ENCODE results near the gene MARCKSL1.
"Not testable (repeated sequence)": the region's sequence is repeated elsewhere in the genome, so short reads cannot be mapped to it uniquely, and the experiment has no call there.

Gene MARCKSL1, protein sequence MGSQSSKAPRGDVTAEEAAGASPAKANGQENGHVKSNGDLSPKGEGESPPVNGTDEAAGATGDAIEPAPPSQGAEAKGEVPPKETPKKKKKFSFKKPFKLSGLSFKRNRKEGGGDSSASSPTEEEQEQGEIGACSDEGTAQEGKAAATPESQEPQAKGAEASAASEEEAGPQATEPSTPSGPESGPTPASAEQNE

DNA sequence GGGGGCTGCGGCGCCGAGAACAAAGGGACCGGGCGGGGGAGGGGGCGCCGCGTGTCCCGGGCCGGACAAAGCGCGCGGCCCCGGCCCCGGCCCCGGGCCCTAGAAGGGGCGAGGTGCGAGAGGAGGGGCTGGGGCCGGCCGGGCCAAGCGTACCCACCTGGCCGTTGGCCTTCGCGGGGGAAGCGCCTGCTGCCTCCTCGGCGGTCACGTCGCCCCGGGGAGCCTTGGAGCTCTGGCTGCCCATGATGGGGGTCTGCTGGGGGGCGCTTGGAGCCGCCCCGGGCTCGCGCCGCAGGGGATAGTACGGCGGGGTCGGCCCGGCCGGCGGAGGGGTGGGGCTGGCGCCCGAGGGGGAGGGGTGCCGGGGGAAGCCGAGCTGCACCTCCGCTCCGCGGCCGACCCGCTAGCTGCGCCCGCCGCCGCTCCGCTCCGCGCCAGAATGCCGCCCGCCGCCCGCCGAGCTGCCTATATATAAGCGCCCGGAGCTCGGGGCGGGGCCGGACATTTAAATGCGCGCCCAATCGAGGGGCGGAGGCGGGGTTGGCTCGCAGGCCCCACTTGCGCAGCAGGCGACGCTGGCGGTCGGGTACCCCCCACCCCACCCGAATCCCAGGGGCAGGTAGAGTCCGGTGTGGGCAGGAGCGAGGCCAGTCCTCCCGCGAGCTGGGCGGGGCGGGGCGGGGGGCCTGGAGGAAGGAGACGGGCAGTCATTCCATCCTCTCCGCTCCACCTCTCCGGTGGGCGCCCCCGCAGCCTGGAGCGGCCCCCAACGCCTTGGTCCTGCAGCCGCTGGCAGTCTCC, at the start of gene MARCKSL1:
TSS of gene MARCKSL1 (minus strand) at position 444 of the 801 bp plus-strand sequence. CDS start at position 244, 200 bp downstream.
- peak; percentile 65 to 76 (median 73) for DNase-seq (ENCODE audit: low read depth in 2 of 3, low spot score in 1 of 3)

DNA sequence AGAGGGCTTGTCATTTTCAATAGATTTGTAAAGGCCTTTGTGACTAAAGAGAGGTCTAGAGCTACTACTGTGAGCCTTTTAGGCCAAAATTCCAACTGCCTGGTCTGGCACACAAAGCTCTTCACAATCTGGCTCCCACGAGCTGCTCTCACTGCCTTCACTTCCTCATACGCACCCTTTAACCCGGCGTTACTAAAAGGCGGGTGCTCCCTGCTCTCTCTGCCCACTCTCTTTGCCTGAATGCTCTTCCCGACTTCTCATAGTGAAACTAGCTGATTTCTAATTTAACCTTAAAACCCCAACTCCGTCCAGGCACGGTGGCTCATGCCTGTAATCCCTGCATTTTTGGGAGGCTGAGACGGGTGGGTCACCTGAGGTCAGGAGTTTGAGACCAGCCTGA, 44.0 kb upstream of the MARCKSL1 start:
- no peak for DNase-seq (ENCODE audit: low read depth in 2 of 3, low spot score in 1 of 3)

DNA sequence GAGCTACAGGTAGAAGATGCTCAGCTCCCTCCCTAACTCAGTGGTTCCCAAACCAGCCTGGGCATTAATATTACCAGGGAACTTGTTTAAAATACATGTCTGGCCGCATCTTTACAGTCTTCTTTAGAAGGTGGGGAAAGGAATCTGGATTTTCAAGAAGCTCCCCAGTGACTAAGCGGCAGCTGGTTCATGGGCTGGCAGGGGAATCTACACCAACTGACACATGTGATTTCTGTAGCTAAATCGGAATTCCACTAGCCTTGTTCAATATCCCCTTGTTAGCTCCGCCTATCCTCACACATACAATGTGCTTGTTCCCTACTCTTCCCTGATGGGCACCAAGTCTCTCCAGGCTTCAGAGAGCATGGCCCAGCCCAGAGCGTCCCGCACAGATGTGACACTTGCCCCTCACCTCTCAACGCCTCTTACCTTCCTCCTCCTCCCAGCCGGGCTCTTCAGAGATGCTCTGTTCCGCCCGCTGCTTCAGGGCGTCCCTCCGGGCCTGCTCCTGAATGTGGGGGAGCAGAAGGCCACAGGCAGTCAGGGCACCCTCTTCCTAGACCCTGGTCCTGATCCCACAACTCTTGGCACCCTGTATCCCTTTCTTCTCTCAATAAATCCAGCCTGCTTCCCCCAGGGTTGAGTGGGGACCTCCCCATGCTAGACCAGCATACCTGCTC, 41.6 kb upstream of the MARCKSL1 start:
- DNase-seq (ENCODE audit: low read depth in 2 of 3, low spot score in 1 of 3) = no peak

DNA sequence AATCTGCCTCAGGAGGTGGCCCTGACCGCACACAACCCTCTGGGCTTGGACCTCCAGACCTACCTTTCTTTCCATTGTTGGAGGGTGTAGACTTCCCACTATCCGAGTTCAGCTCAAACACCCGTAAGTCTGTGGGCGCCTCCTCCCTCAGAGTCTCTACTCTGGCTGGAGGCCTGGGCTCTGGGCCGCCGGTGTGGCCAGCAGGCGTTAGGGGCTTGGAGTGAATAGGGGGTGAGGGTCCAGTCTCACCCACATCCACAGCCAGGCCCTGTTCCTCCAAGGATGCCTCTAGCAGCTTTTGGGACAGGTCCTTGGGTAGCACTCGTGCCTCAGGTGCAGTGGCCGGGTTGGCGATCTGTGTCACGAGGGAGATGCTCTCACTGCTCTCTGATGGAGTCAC, 40.2 kb upstream of the MARCKSL1 start:
- DNase-seq (ENCODE audit: low read depth in 2 of 3, low spot score in 1 of 3) = no peak

DNA sequence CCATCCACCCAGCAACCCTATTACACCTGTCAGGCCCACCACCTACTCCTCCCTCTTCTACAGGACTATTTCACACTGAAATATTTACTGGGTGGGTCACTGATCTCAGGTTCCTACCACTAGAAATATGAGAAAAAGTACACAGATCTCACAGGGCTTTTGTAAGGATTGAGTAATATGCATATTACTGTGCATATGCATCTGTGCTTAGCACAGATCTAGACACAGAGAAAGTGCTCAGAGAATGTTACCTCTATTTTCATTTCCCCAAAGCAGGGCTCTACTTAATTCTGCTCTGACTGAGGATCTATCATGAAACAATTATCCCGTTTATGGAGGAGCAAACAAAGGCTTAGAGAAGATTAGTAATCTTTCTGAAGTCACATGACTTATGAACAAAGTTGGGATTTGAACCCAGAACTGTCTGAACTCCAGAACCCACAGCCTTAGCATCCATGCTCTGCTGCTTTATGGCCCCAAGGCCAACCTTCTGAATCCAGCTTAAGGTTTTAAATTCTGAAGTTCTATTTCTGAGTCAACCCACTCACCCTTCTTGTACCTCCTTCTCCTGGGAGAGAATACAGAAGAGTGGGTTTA, 38.1 kb upstream of the MARCKSL1 start:
- no peak for DNase-seq (ENCODE audit: low read depth in 2 of 3, low spot score in 1 of 3)

DNA sequence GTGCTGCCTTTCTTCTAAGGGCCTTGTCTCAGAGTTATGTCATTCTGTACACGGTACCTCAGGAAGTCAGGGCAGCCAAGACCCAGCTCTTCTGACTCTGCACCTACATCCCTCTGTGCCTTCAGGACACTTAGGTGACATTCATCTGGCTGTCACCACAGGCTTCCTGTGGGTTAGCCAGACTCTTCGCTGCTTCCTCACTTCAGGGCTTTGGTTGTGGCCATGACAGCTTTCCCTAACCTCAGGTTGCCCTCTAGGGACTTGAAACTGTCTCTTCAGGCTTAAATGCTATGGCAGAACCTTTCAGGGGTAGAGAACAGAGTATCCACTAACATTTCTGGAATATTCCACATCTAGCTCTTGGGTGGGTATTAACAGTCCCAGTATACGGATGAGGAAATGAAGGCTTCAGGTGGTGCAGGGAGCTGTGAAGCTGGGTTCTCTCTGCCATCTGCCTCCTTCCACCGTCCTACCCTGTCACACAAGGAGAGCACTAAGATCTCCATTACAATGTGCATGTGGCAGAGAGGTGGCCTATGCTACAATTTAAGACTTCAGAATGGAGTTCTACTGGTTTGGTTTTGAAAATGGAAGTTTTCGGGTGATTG, 36.2 kb upstream of the MARCKSL1 start:
- DNase-seq (ENCODE audit: low read depth in 2 of 3, low spot score in 1 of 3) = no peak

DNA sequence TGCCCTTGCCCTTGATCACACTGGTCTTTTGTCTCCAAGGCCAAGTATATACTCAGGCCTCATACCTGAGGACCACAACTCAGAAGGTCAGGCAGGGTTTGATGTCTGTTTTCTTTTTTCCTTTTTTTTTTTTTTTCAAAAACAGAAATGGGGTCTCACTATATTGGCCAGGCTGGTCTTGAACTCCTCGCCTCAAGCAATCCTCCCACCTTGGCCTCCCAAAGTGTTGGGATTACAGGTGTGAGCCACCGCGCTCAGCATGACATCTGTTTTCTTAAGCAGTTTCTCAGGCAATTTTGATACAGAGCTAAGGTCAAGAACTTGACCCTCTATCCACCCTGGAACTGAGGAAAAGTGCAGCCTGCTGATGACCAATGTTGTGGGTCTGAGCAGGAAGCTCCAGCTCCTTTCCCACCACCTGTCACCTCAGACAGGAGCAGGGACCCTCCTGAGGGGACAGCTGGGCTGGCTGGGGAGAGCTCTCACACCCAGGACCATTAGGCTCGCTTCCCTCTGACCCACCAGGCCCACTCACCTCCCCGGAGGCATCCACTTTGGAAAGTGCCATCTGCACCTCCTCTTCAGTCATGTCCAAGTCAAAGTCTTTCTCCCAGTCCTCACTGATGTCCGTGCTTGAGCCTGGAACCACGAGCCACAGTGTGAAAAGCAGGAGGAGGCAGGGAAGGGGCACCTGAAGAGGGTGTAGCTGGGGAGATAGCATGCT, 32.0 kb upstream of the MARCKSL1 start:
- no peak for DNase-seq (ENCODE audit: low read depth in 2 of 3, low spot score in 1 of 3)

DNA sequence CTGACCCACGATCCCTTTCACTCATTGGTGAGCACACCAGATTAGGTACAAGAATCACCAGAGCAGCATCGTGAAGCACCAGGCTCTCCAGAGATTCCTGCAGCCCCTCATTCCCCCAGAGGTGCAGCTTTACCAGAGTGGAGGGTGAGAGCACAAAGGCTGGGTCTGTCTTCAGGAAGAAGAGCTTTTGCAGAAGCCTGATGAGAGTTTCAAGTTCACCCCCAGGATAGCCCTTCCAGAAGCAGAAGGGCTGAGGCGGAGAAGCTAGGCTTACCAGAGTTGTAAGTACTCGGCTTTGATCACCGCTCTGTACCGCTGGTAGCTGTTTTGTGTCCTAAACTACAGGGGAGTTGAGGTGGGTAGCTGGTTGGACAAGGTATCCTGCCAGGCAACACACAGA, 29.4 kb upstream of the MARCKSL1 start:
- DNase-seq (ENCODE audit: low read depth in 2 of 3, low spot score in 1 of 3) = no peak

DNA sequence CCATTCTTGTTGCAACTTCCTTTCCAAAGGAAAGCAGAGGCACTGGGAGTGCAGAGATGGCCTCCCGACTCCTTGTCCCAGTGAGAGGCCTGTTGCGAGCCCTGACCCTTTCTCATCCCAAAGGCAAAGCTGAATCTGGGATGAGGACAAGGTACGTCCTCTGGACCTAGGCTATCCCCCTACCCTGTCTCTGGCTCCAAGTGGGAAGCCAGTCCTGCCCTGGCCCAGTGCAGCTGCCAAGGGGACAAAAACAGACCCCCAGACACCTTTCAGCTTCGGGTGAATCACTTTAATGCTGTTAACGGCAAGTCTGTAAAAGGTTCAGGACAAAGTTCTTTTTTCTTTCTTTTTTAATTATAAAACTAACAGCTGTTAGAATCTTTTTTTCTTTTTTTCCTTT, 28.8 kb upstream of the MARCKSL1 start:
- no peak for DNase-seq (ENCODE audit: low read depth in 2 of 3, low spot score in 1 of 3)

DNA sequence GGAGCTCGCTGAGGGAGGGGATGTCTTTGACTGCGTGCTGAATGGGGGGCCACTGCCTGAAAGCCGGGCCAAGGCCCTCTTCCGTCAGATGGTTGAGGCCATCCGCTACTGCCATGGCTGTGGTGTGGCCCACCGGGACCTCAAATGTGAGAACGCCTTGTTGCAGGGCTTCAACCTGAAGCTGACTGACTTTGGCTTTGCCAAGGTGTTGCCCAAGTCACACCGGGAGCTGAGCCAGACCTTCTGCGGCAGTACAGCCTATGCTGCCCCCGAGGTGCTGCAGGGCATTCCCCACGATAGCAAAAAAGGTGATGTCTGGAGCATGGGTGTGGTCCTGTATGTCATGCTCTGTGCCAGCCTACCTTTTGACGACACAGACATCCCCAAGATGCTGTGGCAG, 27.7 kb upstream of the MARCKSL1 start:
- DNase-seq (ENCODE audit: low read depth in 2 of 3, low spot score in 1 of 3) = no peak

DNA sequence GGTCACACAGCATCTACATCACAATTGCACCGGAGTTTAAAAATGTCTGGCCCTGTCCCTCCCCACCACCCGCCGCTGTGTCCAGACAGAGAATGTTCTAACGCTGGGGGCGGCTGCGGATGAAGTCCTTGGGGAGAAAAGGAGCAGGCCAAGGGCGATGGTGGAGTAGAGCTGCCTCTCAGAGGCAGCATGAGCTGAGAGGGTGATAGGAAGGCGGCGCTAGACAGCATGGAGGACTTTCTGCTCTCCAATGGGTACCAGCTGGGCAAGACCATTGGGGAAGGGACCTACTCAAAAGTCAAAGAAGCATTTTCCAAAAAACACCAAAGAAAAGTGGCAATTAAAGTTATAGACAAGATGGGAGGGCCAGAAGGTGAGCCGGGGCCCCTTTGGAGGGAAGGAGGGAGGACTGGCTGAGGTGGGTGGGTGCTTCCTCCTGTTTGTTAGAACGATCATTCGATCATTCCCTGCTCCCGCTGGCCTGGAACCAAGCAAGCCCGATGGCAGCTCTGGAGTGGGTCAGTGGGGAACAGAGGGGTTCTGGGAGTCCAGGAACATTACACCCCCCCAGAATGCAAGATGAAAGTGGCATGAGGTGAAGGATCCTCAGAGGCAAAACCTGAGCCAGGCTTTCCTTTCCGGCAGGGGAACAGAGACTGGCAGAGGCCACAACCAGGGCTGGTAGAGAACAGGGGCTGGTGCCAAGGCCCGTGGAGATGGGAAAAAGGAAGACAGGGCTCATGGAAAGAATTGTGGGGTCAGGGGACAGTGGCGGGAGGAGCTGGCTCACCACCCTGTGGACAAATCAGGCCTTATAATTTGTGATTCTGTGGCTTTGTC, 26.7 kb upstream of the MARCKSL1 start, which contains the start of the genes FAM229A and TSSK3:
TSS of gene FAM229A (minus strand) at position 12 of the 840 bp plus-strand sequence. CDS start 394 bp downstream, outside the sequence.
TSS of gene TSSK3 (plus strand) at position 66 of the 840 bp plus-strand sequence. CDS start at position 229, 163 bp downstream.
- no peak for DNase-seq (ENCODE audit: low read depth in 2 of 3, low spot score in 1 of 3)

DNA sequence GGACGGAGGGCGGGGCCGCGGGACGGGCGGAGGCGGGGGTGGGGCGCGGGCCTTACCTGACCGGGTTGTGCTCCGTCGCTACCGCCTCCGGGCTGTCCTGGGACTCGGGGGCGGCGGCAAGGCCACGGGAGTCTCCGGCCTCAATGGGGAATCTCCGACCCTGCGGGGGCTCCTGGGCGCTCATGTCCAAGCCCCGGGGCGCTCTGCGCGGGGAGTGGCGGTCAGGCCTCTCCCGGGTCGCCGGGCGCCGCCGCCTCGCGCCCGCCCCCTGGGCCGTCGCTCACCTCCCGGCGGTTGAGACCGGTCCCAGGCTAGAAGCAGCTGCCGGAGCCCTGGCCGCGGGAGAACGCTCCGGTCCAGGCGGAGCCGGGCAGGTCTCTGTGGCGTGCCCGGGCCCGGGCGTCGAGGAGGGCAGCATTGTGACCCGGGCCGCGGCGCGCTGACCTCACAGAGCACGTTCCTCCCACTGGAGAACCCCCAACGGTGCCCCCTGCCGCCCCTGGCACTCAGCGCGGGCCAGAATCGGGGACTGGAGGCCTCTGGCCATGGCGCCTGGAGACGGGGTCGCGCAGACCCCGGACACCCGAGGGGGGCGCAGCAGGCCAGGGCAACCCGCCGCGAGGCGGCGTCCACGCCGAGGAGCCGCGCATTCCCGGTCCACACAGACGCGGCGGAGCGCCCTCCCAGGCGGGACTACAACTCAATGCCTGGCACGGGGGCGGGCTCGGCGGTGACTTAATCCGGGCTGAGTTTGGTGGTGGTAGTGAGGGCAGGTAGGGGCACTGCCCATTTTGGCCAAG, 25.8 kb upstream of the MARCKSL1 start:
- no peak for DNase-seq (ENCODE audit: low read depth in 2 of 3, low spot score in 1 of 3)

DNA sequence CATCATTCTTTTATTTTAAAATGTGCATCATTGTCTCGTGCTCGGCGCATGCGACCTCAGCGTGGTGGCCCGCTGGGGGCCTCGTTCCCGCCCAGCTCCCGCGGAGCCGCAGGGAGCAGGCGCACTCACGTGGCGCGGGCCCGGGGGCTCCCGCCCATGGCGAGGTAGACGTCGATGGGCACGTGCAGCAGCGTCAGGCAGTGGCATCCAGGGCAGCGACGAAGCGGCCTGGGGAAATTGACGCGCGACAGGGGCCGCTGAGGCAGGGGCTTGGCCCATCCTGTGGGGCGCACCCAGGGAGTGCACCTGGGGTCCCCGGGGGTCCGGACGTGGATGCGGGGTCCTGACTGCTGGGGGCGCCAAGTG, 25.3 kb upstream of the MARCKSL1 start:
- no peak for DNase-seq (ENCODE audit: low read depth in 2 of 3, low spot score in 1 of 3)

DNA sequence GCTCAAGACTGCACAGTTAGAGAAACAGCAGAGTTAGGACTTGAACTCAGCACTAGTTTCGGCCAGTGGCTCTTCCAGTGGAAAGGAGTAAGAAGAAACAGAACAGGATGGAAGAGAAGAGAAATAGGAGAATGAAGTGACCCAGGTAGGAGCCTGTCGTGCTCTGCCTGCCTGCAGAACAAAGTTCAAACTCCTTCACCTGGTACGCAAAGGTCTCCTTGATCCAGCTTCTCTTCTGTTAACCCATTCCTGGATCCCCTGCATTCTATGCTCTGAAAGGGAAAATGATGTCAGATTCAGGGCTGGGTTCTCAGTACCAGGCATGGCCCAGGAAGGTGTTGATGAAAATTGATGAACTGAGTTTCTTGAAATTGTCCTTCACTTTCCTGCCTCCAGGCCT, 22.4 kb upstream of the MARCKSL1 start:
- DNase-seq (ENCODE audit: low read depth in 2 of 3, low spot score in 1 of 3) = no peak

DNA sequence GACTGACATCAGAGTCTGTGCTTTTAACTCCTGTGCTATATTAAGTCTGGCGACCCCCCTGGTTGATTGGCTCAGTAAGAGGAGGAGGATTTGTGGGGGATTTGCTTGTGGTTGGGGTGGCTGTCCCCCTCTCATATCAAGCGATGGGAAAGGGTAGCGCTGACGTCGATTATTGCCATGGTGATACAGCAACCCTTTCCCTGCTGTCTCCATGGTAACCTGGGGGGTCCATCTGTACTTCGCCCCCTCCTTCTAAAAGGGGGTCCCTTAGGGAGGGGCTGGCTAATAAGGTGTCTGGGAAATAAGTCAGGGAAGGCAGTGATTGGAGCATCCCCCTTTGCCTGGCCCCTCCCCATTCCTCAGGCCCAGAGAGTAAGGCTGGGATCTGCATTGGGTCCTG, 21.6 kb upstream of the MARCKSL1 start:
- DNase-seq (ENCODE audit: low read depth in 2 of 3, low spot score in 1 of 3) = no peak

DNA sequence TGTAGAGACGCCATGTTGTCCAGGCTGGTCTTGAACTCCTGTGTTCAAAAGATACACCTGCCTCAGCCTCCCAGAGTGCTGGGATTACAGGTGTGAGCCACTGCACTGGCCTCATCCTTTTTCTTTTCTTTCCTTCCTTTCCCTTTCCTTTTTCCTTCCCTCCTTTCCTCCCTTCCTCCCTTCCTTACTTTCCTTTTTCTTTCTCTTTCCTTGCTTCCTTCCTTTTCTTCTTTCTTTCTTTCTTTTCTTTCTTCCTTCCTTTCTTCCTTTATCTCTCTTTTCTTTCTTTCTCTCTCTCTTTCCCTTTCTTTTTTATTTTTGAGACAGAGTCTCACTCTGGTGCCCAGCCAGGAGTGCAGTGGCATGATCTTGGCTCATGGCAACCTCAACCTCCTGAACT, 20.4 kb upstream of the MARCKSL1 start:
- DNase-seq (ENCODE audit: low read depth in 2 of 3, low spot score in 1 of 3) = no peak

DNA sequence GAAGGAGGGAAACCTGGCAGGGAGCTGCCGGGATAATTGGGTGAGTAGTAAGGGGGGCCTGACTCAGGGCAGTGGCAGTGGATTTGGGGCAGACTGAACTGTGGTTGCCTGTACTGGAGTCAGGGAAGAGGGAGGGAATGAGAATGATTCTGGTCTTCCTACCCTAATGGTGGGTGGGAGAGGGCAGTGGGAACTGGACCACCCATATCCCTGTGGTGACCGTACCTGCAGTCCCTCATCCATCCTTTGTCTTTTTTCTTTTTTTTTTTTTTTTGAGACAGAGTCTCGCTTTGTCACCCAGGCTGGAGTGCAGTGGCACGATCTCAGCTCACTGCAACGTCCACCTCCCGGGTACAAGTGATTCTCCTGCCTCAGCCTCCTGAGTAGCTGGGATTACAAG, 19.7 kb upstream of the MARCKSL1 start:
- DNase-seq (ENCODE audit: low read depth in 2 of 3, low spot score in 1 of 3) = not testable (repeated sequence)

DNA sequence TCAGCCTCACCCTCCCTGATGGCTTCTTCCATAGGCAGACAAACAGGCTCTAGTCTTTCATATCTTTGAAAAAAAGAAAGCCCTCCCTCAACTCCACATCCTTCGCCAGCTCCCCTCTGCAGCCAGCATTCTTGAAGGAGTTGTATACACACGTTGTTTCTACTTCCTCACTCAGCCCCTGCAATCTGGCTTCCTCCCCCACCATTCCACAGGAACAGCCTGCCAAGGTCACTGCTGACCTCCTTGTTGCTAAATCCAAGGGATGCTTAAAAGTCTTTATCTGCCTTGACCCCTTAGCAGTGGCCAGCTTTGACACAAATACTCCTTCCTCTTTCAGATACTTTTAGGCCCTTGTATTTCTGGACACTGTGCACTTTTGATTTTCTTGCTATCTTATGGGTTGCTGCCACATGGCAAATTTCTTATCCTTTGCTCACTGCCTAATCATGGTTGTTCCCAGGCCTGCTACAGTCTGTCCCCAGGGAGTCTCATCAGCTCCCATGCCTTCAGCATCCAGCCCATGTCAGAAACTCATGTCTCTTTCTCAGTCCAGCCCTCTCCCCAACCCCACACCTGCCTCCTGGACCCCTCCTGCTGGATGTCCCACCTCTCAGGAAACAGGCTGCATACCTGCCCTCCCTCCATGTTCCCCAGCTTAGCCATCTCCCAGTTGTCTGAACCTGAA, 18.0 kb upstream of the MARCKSL1 start:
- no peak for DNase-seq (ENCODE audit: low read depth in 2 of 3, low spot score in 1 of 3)

All from stimulated activated CD4-positive, alpha-beta T cell treated with anti-CD3 and anti-CD28 coated beads, Interleukin-12 subunit alpha, Interleukin-12 subunit beta, amount 100 ng/mL, for 48 hours (primary cell).